Hematopoietic multipotent progenitor cell treated with erythropoietin and hydrocortisone succinate and interleukin-3 and kit ligand, for 8 days (in vitro differentiated cells): ENCODE measurements around the gene DTHD1.

ENCODE experiments used
- DNase-seq: peaks from one replicate; pipeline ENCODE4 v3.0.0-alpha.2; 2015

DTHD1 gene

GRCh38 chr4:36269533-36270173 is 11.8 kb upstream of the DTHD1 start:
- DNase-seq: no peak

DNA sequence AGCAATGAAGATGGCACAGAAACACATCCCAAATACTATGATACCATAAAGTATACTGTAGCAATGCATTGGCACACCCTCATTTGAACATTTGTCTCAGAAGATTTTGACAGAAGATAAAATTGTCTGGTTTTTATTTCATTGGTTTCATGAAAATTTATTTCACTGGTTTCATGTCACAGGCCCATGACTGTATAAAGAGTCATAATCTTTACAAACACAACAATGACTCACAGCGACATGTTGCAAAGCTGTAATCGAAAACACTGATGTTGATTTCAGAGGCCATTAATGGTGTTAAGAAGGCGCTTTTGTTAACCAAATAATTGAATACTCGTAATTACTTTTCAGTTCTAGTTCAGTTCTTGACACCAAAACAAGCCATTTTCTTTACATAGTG is 8.1 kb upstream of the DTHD1 start:
- no peak for DNase-seq

DNA sequence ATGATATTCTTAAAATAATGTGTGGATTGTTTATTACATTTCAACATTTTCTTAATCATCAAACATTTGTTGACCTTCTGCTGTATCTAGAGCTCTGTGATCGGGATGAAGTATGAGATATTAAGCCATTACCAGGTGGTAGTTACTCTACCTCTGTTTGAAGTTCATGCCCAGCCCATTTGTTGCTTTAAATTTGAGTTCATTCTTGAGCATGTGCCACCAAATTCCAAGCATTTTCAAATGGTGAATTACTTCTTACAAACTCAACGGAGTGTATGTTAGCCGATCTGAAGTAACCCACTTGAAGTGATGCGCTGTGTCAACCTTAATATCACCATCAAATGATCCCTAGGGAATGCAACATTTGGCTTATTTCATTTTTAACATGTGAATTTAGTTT is 7.3 kb upstream of the DTHD1 start:
- no peak for DNase-seq

DNA sequence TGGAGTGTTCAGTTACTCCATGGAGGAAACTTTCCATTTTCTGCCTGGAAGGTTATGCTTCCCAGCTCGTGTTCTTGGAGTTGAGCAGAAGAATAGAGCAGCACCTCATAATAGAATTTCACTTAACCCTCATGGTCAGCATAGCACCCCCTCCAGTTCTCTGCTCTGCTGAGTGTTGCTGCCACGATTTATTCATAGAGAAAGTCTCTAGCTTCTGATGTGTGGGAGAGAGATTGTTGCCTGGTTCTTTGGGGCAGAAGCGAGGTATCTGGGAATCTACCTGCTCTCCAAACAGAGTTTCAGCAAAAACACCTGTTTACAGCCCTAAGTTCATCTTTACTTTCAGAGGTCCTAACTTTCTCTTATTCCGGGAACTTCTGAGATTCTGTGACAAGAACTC is 3.9 kb upstream of the DTHD1 start:
- no peak for DNase-seq

GRCh38 chr4:36278789-36279188 is 2.6 kb upstream of the DTHD1 start:
- DNase-seq: no peak

DNA sequence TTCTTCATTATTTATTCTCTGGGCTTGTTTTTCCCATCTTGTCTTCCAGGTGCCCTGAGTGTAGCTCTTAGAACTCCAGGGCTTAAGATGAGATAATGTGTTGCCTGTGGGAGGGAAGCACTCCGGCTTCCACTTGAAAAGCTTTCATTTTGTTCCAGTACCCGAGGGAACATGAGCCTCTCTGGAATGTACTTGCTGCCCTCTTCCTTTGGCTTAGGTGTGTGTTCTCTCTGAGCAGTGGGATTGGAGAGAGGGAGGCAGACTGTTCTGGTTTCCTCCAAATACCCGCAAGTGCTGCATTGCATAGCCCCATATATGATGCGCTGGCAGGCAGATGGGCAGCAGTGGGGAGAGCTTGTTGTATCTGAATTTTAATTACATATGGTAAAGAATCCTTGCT is 861 bp upstream of the DTHD1 start:
- DNase-seq: no peak

GRCh38 chr4:36282503-36283030 is 1.2 kb downstream of the DTHD1 start:
- DNase-seq: no peak

DNA sequence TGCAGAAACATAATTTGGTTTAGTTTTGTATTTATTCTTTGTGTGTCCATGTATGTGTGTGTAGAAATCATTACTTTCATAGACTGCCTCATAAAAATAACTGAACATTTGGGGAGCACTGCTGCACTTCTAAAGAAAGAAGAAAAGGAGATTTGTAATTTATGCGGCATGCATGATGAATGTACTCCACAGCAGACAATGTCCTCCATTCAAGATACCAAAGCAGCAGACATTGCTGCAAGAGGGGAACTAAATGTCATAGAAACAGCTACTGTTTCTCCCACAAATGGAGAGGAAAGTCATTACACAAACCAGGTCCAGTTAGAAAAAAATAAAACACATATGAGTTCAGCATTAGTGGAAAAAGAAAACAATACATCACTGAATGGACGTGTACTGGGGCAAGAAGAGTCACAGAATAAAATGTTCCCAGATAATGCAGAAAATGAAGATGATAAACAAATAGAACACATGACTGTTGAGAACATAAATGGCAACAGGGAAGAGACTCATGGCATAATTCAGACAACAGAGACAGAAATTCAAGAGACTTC is 2.6 kb downstream of the DTHD1 start:
- no peak for DNase-seq

DNA sequence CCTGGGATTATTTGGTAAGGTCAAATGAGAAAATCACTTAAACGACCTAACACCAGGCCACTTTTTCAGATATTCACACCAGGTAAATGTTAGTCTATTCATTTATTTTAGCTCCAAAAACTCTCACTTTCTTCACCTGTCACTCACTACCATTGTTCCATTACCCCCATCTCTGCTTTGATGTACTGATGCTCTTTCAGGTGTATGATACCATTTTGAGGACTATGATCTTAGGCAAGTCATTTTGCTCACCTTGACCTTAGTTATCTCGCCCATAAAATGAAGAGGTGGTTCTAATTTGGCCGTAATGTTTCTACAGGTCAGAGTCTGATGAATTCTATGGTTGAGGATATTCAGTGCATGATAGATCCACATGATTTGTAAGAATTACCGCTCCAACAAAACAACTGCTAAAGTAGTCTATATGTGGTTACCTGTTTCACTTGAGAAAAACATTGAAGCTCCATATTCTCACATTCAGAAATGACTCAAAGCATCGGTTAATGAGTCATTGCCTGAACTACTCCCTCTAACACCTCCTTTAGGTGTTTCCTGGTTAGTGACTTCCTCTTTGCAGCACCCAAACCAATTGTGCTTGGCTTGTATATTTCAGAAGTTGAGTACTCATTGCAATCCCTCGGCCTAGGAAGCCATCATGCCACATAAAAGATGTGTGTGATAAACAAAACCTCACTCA is 4.5 kb downstream of the DTHD1 start:
- no peak for DNase-seq

DNA sequence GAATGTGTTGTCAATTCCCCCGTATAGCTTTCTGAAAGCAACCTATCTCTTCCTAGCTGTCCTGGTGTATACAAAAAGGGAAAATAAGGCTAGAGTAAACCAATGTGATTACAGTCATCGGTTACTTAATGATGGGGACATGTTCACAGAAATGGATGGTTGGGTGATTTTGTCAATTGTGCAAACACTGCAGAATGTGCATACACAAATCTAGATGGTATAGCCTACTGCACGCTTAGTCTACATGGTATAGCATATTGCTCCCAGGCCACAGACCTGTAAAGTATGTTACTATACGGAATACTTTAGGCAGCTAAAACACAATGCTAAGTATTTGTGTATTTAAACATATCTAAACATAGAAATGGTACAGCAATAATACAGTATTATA is 5.1 kb downstream of the DTHD1 start:
- no peak for DNase-seq

DNA sequence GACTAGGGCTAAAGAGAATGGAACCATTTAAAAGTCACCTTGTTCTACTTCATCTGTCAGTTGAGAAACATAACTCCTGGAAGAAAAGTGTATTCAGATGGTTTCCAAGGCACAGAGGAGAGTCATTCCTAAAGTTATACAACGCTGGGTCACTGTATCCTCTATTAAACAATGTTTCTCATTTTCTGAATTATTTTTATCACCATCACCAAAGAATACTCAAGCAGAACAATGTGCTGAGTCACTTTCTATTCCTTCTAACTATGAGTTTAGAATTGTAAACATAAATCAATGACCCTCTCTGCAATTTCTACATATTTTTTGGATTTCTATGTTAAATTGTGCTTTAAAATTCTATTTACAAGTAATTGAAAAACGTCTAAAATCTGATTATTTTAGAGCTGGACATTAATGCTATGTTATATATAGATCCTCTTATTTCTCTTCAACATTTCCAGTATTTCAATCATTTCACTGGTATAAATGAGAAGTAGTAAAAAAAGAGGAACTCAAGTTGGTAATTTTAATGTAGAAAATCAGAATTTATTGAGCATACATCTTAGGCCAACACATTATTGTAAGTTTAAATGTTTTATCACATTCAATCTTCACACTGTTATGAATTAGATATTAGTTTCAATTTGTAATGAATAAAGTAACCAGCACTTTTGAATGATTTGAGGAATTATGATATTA is 7.5 kb downstream of the DTHD1 start:
- DNase-seq: no peak

DNA sequence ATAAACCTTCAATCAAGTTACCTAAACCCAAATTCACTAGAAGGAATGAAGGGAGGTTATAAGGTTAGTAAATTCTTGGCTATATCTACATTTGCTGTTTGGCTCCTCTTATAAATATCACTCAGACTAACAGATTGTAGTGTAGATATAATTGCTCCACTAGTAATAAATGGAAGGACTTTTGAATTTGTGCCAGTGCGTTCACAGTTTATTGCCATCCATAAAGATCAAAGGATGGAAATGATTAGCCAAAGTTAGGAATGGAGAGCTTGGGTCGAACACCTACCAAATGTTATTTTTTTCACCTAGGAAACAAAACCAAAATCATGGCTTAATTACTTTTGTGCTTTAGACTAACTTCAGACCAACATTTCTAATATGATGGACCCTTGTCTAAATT is 9.2 kb downstream of the DTHD1 start:
- no peak for DNase-seq

DNA sequence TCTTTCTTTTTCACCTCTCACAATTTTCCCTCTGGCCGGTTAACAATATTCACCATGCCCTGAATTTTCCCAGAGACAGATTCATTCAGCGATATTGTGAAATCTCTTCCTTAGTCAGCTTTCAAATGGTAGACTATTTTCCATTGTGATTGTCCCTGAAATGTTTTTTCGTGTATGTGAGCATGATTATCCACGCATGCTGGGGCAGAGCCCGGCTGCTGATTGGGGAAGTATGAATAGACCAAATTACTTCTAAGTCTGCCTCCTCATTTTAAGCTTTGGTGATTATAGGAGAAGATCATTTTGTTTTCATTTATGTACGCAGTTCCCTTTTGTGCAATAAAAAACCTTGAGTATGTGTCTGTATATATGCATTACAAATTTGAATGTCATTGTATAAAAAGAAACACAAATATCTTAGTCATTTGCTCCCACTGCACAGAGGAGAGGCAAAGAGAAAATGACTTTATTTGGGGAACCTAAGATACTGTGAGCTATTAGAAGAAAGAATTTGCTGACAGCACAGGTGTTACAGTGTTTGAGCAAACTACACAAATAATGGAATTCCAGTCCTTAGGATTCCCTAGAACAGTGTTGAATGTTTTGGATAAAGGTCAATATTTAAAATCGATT is 11.3 kb downstream of the DTHD1 start:
- no peak for DNase-seq

DNA sequence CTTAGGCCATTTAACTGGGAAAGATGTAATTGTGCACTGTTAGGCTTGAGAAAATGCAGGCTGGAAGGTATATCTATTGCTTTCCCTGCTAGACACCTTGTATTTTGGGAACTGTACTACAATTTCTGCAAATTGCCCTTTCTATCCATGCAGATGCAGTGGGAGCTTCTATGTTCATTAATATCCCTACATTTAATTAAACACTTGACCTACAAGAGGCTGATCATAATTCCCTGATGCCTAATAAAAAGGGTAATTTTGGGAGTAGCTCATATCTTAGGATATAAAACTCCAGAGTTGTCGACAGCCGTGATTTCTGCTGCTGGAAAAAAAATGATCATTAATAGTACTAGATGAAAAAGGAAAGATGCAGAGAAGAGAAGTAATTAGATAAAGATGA is 19.7 kb downstream of the DTHD1 start:
- no peak for DNase-seq

DNA sequence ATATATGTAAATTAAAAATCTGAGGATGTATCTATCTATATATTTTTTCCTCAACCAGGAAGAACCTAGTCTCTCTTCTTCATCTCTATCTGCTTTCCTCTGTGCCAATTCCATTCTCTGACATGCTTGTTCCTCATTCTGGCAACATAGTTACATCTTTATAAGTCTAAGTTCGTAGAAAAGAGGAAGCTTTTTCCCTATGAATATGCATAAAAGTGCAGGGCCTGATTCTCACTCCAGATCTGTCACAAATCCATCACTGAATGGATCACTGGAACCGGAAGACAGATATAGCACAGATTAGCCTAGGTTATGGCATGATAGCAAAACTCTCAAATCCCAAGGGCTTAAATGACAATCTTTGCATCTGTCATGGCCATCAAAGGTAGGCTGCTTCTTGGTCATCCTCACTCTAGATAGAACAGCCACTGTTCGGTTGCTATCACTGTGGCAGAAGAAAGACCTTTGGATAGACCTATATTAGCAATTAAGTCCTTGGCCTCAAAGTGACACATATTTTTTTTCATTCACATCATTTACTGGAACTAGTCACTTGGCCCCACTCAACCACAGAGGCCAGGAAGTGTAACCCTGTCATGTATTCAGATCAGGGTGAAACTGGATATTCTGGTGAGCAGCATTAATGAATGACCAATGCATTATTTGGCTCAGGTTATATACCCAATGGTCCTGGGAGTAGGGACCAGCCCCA is 22.2 kb downstream of the DTHD1 start:
- no peak for DNase-seq

GRCh38 chr4:36304138-36304681 is 22.8 kb downstream of the DTHD1 start:
- DNase-seq: no peak

GRCh38 chr4:36308150-36308549 is 26.7 kb downstream of the DTHD1 start:
- DNase-seq: no peak

DNA sequence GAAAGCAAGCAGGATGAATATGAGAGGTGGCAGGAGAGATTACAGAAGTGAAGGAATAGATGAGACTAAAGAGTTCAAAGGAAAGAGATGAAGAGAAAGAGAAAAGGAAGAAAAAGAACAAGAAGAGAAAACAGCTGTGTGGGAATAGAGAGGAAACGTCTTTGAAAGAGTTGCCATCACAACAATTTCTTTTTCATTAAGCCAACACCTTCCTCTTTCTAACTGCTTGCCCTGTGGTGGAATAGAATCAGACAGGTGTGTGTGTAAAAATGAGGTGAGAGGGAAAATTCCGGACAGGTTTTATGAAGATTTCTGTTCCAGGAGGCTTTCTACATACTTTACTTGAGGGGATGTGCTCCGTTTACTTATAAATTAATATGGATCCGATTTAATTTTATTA is 28.8 kb downstream of the DTHD1 start:
- no peak for DNase-seq

- DNase-seq: peak; percentile 3
Observed at GRCh38 chr4:36310793-36311192, 29.4 kb downstream of the DTHD1 start.

- DNase-seq: no peak
Observed at GRCh38 chr4:36312511-36312910, 31.1 kb downstream of the DTHD1 start.

- no peak for DNase-seq
Observed at GRCh38 chr4:36313301-36313700, 31.9 kb downstream of the DTHD1 start.

GRCh38 chr4:36313703-36314102 is 32.3 kb downstream of the DTHD1 start:
- DNase-seq: no peak
